ENCODE results near the gene DIRAS1.

DNA sequence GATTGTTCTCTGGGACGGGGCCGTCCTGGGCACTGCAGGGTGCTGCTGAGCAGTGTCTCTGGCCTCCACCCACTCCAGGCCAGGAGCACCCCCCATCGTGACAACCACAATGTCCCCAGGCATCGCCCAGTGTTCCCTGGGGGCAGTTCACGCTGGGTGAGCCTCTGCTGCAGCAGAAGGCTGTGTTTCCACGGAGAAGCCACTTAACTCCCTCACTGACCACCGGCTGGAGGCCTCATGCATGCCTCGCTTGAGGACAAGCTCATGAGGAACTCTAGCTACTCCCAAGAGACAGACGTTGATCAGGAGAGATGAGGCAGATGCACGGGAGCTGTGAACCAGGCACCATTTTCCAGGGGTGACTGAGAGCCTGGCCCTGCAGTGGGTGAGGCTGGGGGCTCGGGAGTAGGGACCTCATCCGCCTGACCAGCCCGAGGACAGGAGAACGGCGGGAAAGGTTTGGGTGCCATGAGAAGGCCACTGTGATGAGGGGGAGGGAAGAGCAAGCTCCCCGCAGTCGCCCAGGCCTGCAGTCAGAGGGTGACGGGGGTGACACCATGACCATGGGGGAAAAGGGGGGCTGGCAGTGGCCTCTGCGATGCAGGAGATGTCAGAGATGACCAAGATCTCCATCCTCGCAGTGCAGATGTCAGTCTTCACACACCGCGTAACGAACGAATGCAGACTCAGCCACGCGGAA, 13.6 kb upstream of the DIRAS1 start:
- no peak for TF ChIP-seq FOXM1 (IDR thresholded peaks at IDR 0.05; ENCODE audit: borderline replicate concordance)
- TF ChIP-seq ARNT (IDR thresholded peaks at IDR 0.05): no peak
- no peak for TF ChIP-seq SP1 (IDR thresholded peaks at IDR 0.05)
- TF ChIP-seq ELF4 (IDR thresholded peaks at IDR 0.05): no peak
- no peak for TF ChIP-seq FOXA1 (IDR thresholded peaks at IDR 0.05)
- no peak for TF ChIP-seq TARDBP (IDR thresholded peaks at IDR 0.05)
- no peak for TF ChIP-seq BHLHE40 (IDR thresholded peaks at IDR 0.05; ENCODE audit: borderline replicate concordance)
- TF ChIP-seq HDGF (IDR thresholded peaks at IDR 0.05; ENCODE audit: borderline replicate concordance): no peak
- TF ChIP-seq FOXK2 (IDR thresholded peaks at IDR 0.05): no peak
- no peak for TF ChIP-seq SUZ12 (IDR thresholded peaks at IDR 0.05)
- no peak for TF ChIP-seq NFRKB (IDR thresholded peaks at IDR 0.05)
- no peak for TF ChIP-seq ZNF384 (IDR thresholded peaks at IDR 0.05)
- TF ChIP-seq, protein P1, sequence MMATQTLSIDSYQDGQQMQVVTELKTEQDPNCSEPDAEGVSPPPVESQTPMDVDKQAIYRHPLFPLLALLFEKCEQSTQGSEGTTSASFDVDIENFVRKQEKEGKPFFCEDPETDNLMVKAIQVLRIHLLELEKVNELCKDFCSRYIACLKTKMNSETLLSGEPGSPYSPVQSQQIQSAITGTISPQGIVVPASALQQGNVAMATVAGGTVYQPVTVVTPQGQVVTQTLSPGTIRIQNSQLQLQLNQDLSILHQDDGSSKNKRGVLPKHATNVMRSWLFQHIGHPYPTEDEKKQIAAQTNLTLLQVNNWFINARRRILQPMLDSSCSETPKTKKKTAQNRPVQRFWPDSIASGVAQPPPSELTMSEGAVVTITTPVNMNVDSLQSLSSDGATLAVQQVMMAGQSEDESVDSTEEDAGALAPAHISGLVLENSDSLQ (IDR thresholded peaks at IDR 0.05): no peak
- TF ChIP-seq LEF1 (IDR thresholded peaks at IDR 0.05; ENCODE audit: borderline replicate concordance): no peak
